HG03565 (cell line): ENCODE measurements around the gene SULF2.
"Not testable (repeated sequence)": the region's sequence is repeated elsewhere in the genome, so short reads cannot be mapped to it uniquely, and the experiment has no call there.

ENCODE experiments used
- ATAC-seq: cut with Tn5 transposase; IDR thresholded peaks from one replicate; pipeline ENCODE4 v1.9.1; 2021; ENCODE audit warnings: mild to moderate bottlenecking, moderate library complexity; ENCODE audit not compliant: unreplicated experiment

SULF2 gene

GRCh38 chr20:47805951-47806350 is 20.7 kb upstream of the SULF2 start:
- ATAC-seq = no peak

GRCh38 chr20:47804972-47805371 is 19.7 kb upstream of the SULF2 start:
- not testable (repeated sequence) for ATAC-seq

GRCh38 chr20:47804224-47804825 is 19.0 kb upstream of the SULF2 start:
- ATAC-seq = not testable (repeated sequence)

- ATAC-seq = no peak
Measured at GRCh38 chr20:47802975-47803374, 17.7 kb upstream of the SULF2 start.

- ATAC-seq = no peak
Measured at GRCh38 chr20:47802226-47802920, 17.1 kb upstream of the SULF2 start.

GRCh38 chr20:47801759-47802158 is 16.5 kb upstream of the SULF2 start:
- ATAC-seq = no peak

- ATAC-seq = no peak
Measured at GRCh38 chr20:47801079-47801478, 15.8 kb upstream of the SULF2 start.

GRCh38 chr20:47800623-47801022 is 15.3 kb upstream of the SULF2 start:
- no peak for ATAC-seq

- ATAC-seq = no peak
Measured at GRCh38 chr20:47799116-47799715, 13.9 kb upstream of the SULF2 start.

GRCh38 chr20:47796971-47797370 is 11.7 kb upstream of the SULF2 start:
- ATAC-seq = no peak

GRCh38 chr20:47795214-47795907 is 10.1 kb upstream of the SULF2 start:
- ATAC-seq = no peak

GRCh38 chr20:47794264-47794663 is 9.0 kb upstream of the SULF2 start:
- not testable (repeated sequence) for ATAC-seq

GRCh38 chr20:47792021-47792618 is 6.8 kb upstream of the SULF2 start:
- no peak for ATAC-seq

- no peak for ATAC-seq
Measured at GRCh38 chr20:47791084-47791599, 5.9 kb upstream of the SULF2 start.

GRCh38 chr20:47790580-47790965 is 5.3 kb upstream of the SULF2 start:
- ATAC-seq = no peak

GRCh38 chr20:47789764-47790579 is 4.7 kb upstream of the SULF2 start:
- no peak for ATAC-seq

- ATAC-seq = no peak
Measured at GRCh38 chr20:47789081-47789763, 3.9 kb upstream of the SULF2 start.

- no peak for ATAC-seq
Measured at GRCh38 chr20:47788741-47789080, 3.4 kb upstream of the SULF2 start.

GRCh38 chr20:47786765-47787107 is 1.5 kb upstream of the SULF2 start:
- ATAC-seq = no peak
